ENCODE data around the gene RHBDD3. TPM values are rescaled to one million over a fixed set of nuclear protein-coding genes. Genes with fewer than 3 reads are reported as not detected.

RHBDD3 gene
- total and polyA plus RNA-seq, 9 of the 15 experiments (the other 6 are each of a cell fraction or from before 2014, with no cell fraction given) = 0.32 to 35.6 (median 14.0) TPM

GRCh38 chr22:29310863-29311339, 43.1 kb upstream of the RHBDD3 start (continued):
- TF ChIP-seq RERE (CRISPR knock-in tag; IDR thresholded peaks at IDR 0.05; ENCODE audit: borderline replicate concordance) (no peak), RUNX1 (IDR thresholded peaks at IDR 0.05; ENCODE audit: low read depth) (no peak), ZNF263 (CRISPR knock-in tag; IDR thresholded peaks at IDR 0.05; ENCODE audit: borderline replicate concordance) (peak; percentile 20; the same call in 1 of the 2 replicates), SIN3A (IDR thresholded peaks at IDR 0.05; ENCODE audit: borderline replicate concordance in 2 of 2, control insufficient read depth in 1 of 2, low read depth in 2 of 2, low read length in 2 of 2) (peak; percentile 49 to 73; a peak in 2 of 4 replicates), FOXJ2 (tag; IDR thresholded peaks at IDR 0.05) (peak; percentile 98), MNT (conservative IDR thresholded peaks at IDR 0.05) (peak in 1 of 2 experiments; percentile 50; a peak in 1 of 4 replicates), ZNF740 (CRISPR knock-in tag; IDR thresholded peaks at IDR 0.05) (peak; percentile 95), ZNF740 (tag; IDR thresholded peaks at IDR 0.05) (no peak), ATF4 (CRISPR knock-in tag; IDR thresholded peaks at IDR 0.05) (no peak), HEY1 (CRISPR knock-in tag; IDR thresholded peaks at IDR 0.05; ENCODE audit: borderline replicate concordance) (no peak), CBFB (CRISPR knock-in tag; IDR thresholded peaks at IDR 0.05) (no peak), SRSF1 (IDR thresholded peaks at IDR 0.05; ENCODE audit: low read depth, low read length) (no peak), MTA1 (IDR thresholded peaks at IDR 0.05; ENCODE audit: borderline replicate concordance) (no peak), FOS (IDR thresholded peaks at IDR 0.05; ENCODE audit: extremely low read depth, insufficient read length) (peak; percentile 41), HMGXB4 (CRISPR knock-in tag; IDR thresholded peaks at IDR 0.05) (no peak), ARID1B (IDR thresholded peaks at IDR 0.05) (peak; percentile 30; the same call in 1 of the 2 replicates), MTA2 (IDR thresholded peaks at IDR 0.05; ENCODE audit: low read depth) (no peak)

Measured in K562 (cell line).